SK-N-SH (cell line): ENCODE results near the gene MAP3K8. TPM values are rescaled to one million over a fixed set of nuclear protein-coding genes. Genes with fewer than 3 reads are reported as not detected.

Experiments used
- CTCF ChIA-PET: fragments of 300-600, 350-600 bp; formaldehyde crosslinking; extraction: SDS; loops from one replicate; lab custom pipeline; 2021; lab: Yijun Ruan, JAX
- POLR2A ChIA-PET: fragments of 350-600 bp; sonication (Branson Sonifier 250); formaldehyde crosslinking; extraction: SDS; loops from one replicate; lab custom pipeline; 2020; ENCODE audit warnings: antibody characterized with exemption, inconsistent platforms; lab: Yijun Ruan, JAX
- DNase-seq: peaks from one replicate; pipeline ENCODE4 v3.0.0; 2012
- H2AFZ ChIP-seq: fragments of 200-600 bp; sonication (generic); 2 replicates; pipeline ENCODE4 v1.8.1; 2016; ENCODE audit warnings: antibody characterized with exemption, mild to moderate bottlenecking, low read depth
- H3F3A ChIP-seq: fragments of 200-600 bp; sonication (generic); replicated peaks from 2 replicates; pipeline ENCODE3; 2016; ENCODE audit warnings: antibody characterized with exemption, mild to moderate bottlenecking; ENCODE audit not compliant: insufficient read depth
- H3K27ac ChIP-seq, 2 experiments: fragments of 200-500 bp in 1 of 2; fragments of 200-600 bp in 1 of 2; sonication (Bioruptor generic) in 1 of 2; sonication (generic), shearing (Covaris generic) in 1 of 2; 2 replicates each; pipeline versions ENCODE4 v1.5.1 to v1.6.1; 2014 to 2016; ENCODE audit warnings: low read depth in 2 of 2, inconsistent platforms in 1 of 2, low read length in 1 of 2, mild to moderate bottlenecking in 1 of 2, mixed read lengths in 1 of 2
- H3K27me3 ChIP-seq: fragments of 200-600 bp; sonication (generic), shearing (Covaris generic); 2 replicates; pipeline ENCODE4 v1.6.1; 2016; ENCODE audit warnings: mixed run types; ENCODE audit not compliant: insufficient read depth
- H3K36me3 ChIP-seq, 2 experiments: fragments of 200-500 bp in 1 of 2; fragments of 200-600 bp in 1 of 2; sonication (Bioruptor generic) in 1 of 2; sonication (generic) in 1 of 2; replicated peaks in 1 of 2; 2 replicates each; pipeline versions ENCODE3 to v1.5.1; 2014 to 2016; ENCODE audit warnings: low read length in 1 of 2, mild to moderate bottlenecking in 1 of 2; ENCODE audit not compliant: insufficient read depth in 2 of 2, control insufficient read depth in 1 of 2
- H3K4me1 ChIP-seq, 2 experiments: fragments of 200-500 bp in 1 of 2; fragments of 200-600 bp in 1 of 2; sonication (Bioruptor generic) in 1 of 2; sonication (generic), shearing (Covaris generic) in 1 of 2; 2 replicates each; pipeline versions ENCODE4 v1.5.1 to v1.6.1; 2014 to 2016; ENCODE audit warnings: low read depth in 1 of 2, low read length in 1 of 2, mixed run types in 1 of 2; ENCODE audit not compliant: insufficient read depth in 2 of 2, control insufficient read depth in 1 of 2
- H3K4me2 ChIP-seq: fragments of 200-600 bp; sonication (generic), shearing (Covaris generic); 2 replicates; pipeline ENCODE4 v1.6.1; 2017; ENCODE audit warnings: mixed run types
- H3K4me3 ChIP-seq, 2 experiments: fragments of 200-500 bp in 1 of 2; fragments of 200-600 bp in 1 of 2; sonication (Bioruptor generic) in 1 of 2; sonication (generic), shearing (Covaris generic) in 1 of 2; 2 replicates each; pipeline versions ENCODE4 v1.5.1 to v1.8.1; 2014 to 2016; ENCODE audit warnings: low read depth in 2 of 2, inconsistent platforms in 1 of 2, low read length in 1 of 2, mild to moderate bottlenecking in 1 of 2, mixed read lengths in 1 of 2, moderate library complexity in 1 of 2
- H3K79me2 ChIP-seq: fragments of 200-600 bp; sonication (generic); 2 replicates; pipeline ENCODE4 v1.8.1; 2017; ENCODE audit warnings: mild to moderate bottlenecking; ENCODE audit not compliant: insufficient read depth
- H3K9ac ChIP-seq: fragments of 200-600 bp; sonication (generic); 2 replicates; pipeline ENCODE4 v1.6.1; 2017; ENCODE audit warnings: mixed run types
- H3K9me2 ChIP-seq: fragments of 200-600 bp; sonication (generic); 2 replicates; pipeline ENCODE4 v1.6.1; 2017; ENCODE audit warnings: mixed run types
- H3K9me3 ChIP-seq: fragments of 200-600 bp; sonication (generic); 2 replicates; pipeline ENCODE4 v1.6.1; 2017; ENCODE audit warnings: mixed run types, mild to moderate bottlenecking, moderate library complexity
- H4K20me1 ChIP-seq: fragments of 200-600 bp; sonication (generic); 2 replicates; pipeline ENCODE4 v1.6.1; 2017; ENCODE audit warnings: mild to moderate bottlenecking, mixed run types; ENCODE audit not compliant: insufficient read depth
- CHD2 ChIP-seq: fragments of 150-350 bp; IDR thresholded peaks from 2 replicates; pipeline ENCODE4 v1.6.1; 2018; ENCODE audit warnings: low read length; ENCODE audit not compliant: partially characterized antibody
- ELF1 ChIP-seq: IDR thresholded peaks from 2 replicates; pipeline ENCODE4 v1.4.0; 2012
- EP300 ChIP-seq, 2 experiments: IDR thresholded peaks; 2 replicates each; pipeline versions ENCODE4 v1.4.0 to v1.6.1; 2012; ENCODE audit warnings: borderline replicate concordance in 1 of 2, low read depth in 1 of 2, low read length in 1 of 2
- EZH2phosphoT487 ChIP-seq: fragments of 200-600 bp; sonication (generic); IDR thresholded peaks from 2 replicates; pipeline ENCODE4 v1.6.1; 2017; ENCODE audit warnings: low read depth, mixed run types, mild to moderate bottlenecking, antibody characterized with exemption, moderate library complexity, borderline replicate concordance
- FOSL2 ChIP-seq: IDR thresholded peaks from 2 replicates; pipeline ENCODE4 v1.4.0; 2012; ENCODE audit warnings: low read depth, mild to moderate bottlenecking, moderate library complexity, borderline replicate concordance
- FOXM1 ChIP-seq: IDR thresholded peaks from 2 replicates; pipeline ENCODE4 v1.4.0; 2012; ENCODE audit warnings: low read depth, mild to moderate bottlenecking
- GABPA ChIP-seq: IDR thresholded peaks from 2 replicates; pipeline ENCODE4 v1.4.0; 2012; ENCODE audit warnings: low read depth, mild to moderate bottlenecking
- JUND ChIP-seq: IDR thresholded peaks from 2 replicates; pipeline ENCODE4 v1.4.0; 2012
- MEF2A ChIP-seq: IDR thresholded peaks from 2 replicates; pipeline ENCODE4 v1.4.0; 2012; ENCODE audit warnings: low read depth, borderline replicate concordance
- POLR2AphosphoS5 ChIP-seq: IDR thresholded peaks from 2 replicates; pipeline ENCODE4 v1.6.1; 2012; ENCODE audit warnings: low read depth, low read length
- RAD21 ChIP-seq: IDR thresholded peaks from 2 replicates; pipeline ENCODE4 v1.6.1; 2012; ENCODE audit warnings: mild to moderate bottlenecking, low read length
- RXRA ChIP-seq: IDR thresholded peaks from 2 replicates; pipeline ENCODE4 v1.4.0; 2012; ENCODE audit warnings: low read depth, mild to moderate bottlenecking, borderline replicate concordance
- TAF1 ChIP-seq: IDR thresholded peaks from 2 replicates; pipeline ENCODE4 v1.6.1; 2012; ENCODE audit warnings: low read depth, mild to moderate bottlenecking, low read length, moderate library complexity, borderline replicate concordance
- WGBS: methylation state at CpG from one replicate; pipeline ENCODE4 v1.1.6; 2017; ENCODE audit warnings: low lambda C conversion rate; 5-methylcytosine and 5-hydroxymethylcytosine counted together
- polyA plus RNA-seq, 3 experiments: library from polyadenylated mRNA; depleted of rRNA; stranded (reverse); fragments of >200 nt; gene quantifications; 2 replicates each; pipeline ENCODE4 v1.2.3, GENCODE V29; 2012
- TF ChIP-seq, protein P1 (sequence below): fragments of 150-350 bp; IDR thresholded peaks from 2 replicates; pipeline ENCODE4 v1.6.1; 2017; ENCODE audit warnings: antibody characterized with exemption, low read length, low read depth, borderline replicate concordance
- TF ChIP-seq, protein P2 (sequence below): IDR thresholded peaks from 2 replicates; pipeline ENCODE4 v1.6.1; 2012; ENCODE audit warnings: mild to moderate bottlenecking, low read depth, low read length, moderate library complexity
- TF ChIP-seq, protein P3 (sequence below): IDR thresholded peaks from 2 replicates; pipeline ENCODE4 v1.4.0; 2012; ENCODE audit warnings: low read depth
- TF ChIP-seq, protein P4 (sequence below): IDR thresholded peaks from 2 replicates; pipeline ENCODE4 v1.4.0; 2012; ENCODE audit warnings: low read depth, borderline replicate concordance

The MAP3K8 gene
- polyA plus RNA-seq, 1 of the 3 experiments (the other 2 are of a cell fraction) = 3.7 TPM

DNA sequence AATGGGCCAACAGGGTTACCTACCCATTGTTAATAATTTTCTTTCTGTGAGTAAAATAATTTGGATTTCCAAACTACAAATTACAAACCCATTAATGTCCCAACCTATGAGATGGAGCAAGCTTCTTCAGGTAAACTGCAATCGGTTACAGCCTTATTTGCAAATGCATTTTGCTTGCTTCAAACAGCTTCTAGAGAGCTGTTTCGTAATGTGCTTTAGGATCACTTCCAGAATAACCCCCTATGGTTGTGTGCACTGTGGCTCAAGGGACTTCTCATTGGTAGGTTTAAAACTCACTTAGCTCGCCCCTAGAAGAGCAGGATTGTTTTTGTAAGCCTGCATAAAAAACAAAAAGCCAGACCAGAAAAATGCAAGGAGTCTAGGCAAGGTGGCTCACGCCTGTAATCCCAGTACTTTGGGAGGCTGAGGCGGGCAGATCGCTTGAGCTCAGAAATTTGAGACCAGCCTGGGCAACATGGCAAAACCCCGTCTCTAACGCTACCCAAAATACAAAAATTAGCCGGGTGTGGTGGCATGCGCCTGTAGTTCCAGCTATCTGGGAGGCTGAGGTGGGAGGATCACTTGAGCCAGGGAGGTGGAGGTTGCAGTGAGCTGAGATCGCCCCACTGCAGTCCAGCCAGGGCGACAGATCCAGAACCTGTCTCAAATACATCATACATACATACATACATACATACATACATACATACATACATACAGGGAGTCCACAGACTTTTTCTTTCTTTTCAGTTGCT lies 3.3 kb upstream of the MAP3K8 start:
- peaks cover 3 to 12% of the 10 kb centered on the region in 2 experiments; a peak in 2 of 4 replicates for H3K4me1 ChIP-seq

More for the DNA sequence above, 3.3 kb upstream of the MAP3K8 start:
- H3F3A ChIP-seq = peaks cover 8% of the 10 kb centered on the region
- H3K9me2 ChIP-seq = no peaks in the 10 kb centered on the region
- no peaks in the 10 kb centered on the region for H3K27me3 ChIP-seq
- H3K4me2 ChIP-seq = no peak overlapping the region
- H3K9me3 ChIP-seq = no peaks in the 10 kb centered on the region
- H3K4me3 ChIP-seq = no peak overlapping the region
- no peak for DNase-seq
- no peak overlapping the region for H3K9ac ChIP-seq
- ChIA-PET CTCF (interaction anchor here (0.7 to 1.5 kb wide), 5 partner anchors 16 to 209 kb away, joined by 3 to 5 read pairs (median 3); no protein-coding TSS in a partner anchor), POLR2A (no interaction called here)
- 94% methylated on average over 11 of the region's 12 CpGs for WGBS
- H3K27ac ChIP-seq = no peak overlapping the region
- peaks cover 14% of the 10 kb centered on the region for H3K79me2 ChIP-seq
- TF ChIP-seq TAF1 (no peak), FOSL2 (no peak), FOXM1 (no peak), RXRA (no peak), POLR2AphosphoS5 (no peak), EP300 (IDR thresholded peaks at IDR 0.05; ENCODE audit: borderline replicate concordance in 1 of 2, low read depth in 1 of 2, low read length in 1 of 2) (no peak), GABPA (no peak), EZH2phosphoT487 (no peak), JUND (no peak), RAD21 (no peak), CHD2 (no peak), MEF2A (no peak), ELF1 (no peak)
- TF ChIP-seq, protein P1, sequence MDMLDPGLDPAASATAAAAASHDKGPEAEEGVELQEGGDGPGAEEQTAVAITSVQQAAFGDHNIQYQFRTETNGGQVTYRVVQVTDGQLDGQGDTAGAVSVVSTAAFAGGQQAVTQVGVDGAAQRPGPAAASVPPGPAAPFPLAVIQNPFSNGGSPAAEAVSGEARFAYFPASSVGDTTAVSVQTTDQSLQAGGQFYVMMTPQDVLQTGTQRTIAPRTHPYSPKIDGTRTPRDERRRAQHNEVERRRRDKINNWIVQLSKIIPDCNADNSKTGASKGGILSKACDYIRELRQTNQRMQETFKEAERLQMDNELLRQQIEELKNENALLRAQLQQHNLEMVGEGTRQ = no peak
- TF ChIP-seq, protein P2, sequence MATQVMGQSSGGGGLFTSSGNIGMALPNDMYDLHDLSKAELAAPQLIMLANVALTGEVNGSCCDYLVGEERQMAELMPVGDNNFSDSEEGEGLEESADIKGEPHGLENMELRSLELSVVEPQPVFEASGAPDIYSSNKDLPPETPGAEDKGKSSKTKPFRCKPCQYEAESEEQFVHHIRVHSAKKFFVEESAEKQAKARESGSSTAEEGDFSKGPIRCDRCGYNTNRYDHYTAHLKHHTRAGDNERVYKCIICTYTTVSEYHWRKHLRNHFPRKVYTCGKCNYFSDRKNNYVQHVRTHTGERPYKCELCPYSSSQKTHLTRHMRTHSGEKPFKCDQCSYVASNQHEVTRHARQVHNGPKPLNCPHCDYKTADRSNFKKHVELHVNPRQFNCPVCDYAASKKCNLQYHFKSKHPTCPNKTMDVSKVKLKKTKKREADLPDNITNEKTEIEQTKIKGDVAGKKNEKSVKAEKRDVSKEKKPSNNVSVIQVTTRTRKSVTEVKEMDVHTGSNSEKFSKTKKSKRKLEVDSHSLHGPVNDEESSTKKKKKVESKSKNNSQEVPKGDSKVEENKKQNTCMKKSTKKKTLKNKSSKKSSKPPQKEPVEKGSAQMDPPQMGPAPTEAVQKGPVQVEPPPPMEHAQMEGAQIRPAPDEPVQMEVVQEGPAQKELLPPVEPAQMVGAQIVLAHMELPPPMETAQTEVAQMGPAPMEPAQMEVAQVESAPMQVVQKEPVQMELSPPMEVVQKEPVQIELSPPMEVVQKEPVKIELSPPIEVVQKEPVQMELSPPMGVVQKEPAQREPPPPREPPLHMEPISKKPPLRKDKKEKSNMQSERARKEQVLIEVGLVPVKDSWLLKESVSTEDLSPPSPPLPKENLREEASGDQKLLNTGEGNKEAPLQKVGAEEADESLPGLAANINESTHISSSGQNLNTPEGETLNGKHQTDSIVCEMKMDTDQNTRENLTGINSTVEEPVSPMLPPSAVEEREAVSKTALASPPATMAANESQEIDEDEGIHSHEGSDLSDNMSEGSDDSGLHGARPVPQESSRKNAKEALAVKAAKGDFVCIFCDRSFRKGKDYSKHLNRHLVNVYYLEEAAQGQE = no peak
- TF ChIP-seq, protein P3, sequence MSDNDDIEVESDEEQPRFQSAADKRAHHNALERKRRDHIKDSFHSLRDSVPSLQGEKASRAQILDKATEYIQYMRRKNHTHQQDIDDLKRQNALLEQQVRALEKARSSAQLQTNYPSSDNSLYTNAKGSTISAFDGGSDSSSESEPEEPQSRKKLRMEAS = no peak
- TF ChIP-seq, protein P4, sequence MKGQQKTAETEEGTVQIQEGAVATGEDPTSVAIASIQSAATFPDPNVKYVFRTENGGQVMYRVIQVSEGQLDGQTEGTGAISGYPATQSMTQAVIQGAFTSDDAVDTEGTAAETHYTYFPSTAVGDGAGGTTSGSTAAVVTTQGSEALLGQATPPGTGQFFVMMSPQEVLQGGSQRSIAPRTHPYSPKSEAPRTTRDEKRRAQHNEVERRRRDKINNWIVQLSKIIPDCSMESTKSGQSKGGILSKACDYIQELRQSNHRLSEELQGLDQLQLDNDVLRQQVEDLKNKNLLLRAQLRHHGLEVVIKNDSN = no peak
- H4K20me1 ChIP-seq = no peaks in the 10 kb centered on the region
- no peaks in the 10 kb centered on the region for H3K36me3 ChIP-seq
- no peak overlapping the region for H2AFZ ChIP-seq
